SK-N-SH treated with all-trans-retinoic acid at 6 μM for 48 hours (cell line): Measurements from ENCODE around the gene SLC13A1.

Source experiments
- ATAC-seq: fragments of 200-7000 bp; cut with Tn5 transposase; 3 replicates; pipeline ENCODE4 v1.9.1; 2020; ENCODE audit warnings: mild to moderate bottlenecking, moderate library complexity
- ARNTL ChIP-seq: fragments of 450-650 bp; formaldehyde crosslinking; IDR thresholded peaks from 2 replicates; pipeline ENCODE4 v1.5.0; 2020; ENCODE audit warnings: low read depth, mild to moderate bottlenecking, moderate library complexity, borderline replicate concordance
- BACH2 ChIP-seq: fragments of 250-450 bp; sonication (Bioruptor Pico); IDR thresholded peaks from 2 replicates; pipeline ENCODE4 v1.9.0; 2021; ENCODE audit warnings: mild to moderate bottlenecking, borderline replicate concordance
- CREB5 ChIP-seq: fragments of 250-450 bp; sonication (Bioruptor Pico); IDR thresholded peaks from 2 replicates; pipeline ENCODE4 v1.5.1; 2020; ENCODE audit warnings: low read depth, mild to moderate bottlenecking, moderate library complexity
- CSDC2 ChIP-seq: fragments of 250-450 bp; sonication (Bioruptor Pico); IDR thresholded peaks from 2 replicates; pipeline ENCODE4 v1.5.0; 2020; ENCODE audit warnings: mild to moderate bottlenecking, moderate library complexity
- CSRNP3 ChIP-seq: fragments of 250-450 bp; sonication (Bioruptor Pico); IDR thresholded peaks from 2 replicates; pipeline ENCODE4 v1.5.1; 2021; ENCODE audit warnings: mild to moderate bottlenecking, moderate library complexity
- ESRRG ChIP-seq: fragments of 250-450 bp; sonication (Bioruptor Pico); IDR thresholded peaks from 2 replicates; pipeline ENCODE4 v1.6.1; 2021; ENCODE audit warnings: mild to moderate bottlenecking
- GLIS3 ChIP-seq: fragments of 250-450 bp; sonication (Bioruptor Pico); IDR thresholded peaks from 2 replicates; pipeline ENCODE4 v1.5.0; 2020; ENCODE audit warnings: mild to moderate bottlenecking, moderate library complexity
- ISL1 ChIP-seq: fragments of 250-450 bp; sonication (Bioruptor Pico); IDR thresholded peaks from 2 replicates; pipeline ENCODE4 v2.1.2; 2022; ENCODE audit warnings: mild to moderate bottlenecking, moderate library complexity
- OSR1 ChIP-seq: fragments of 250-450 bp; sonication (Bioruptor Pico); IDR thresholded peaks from 2 replicates; pipeline ENCODE4 v1.8.0; 2022; ENCODE audit warnings: moderate library complexity, mild to moderate bottlenecking, inconsistent platforms
- POU6F1 ChIP-seq: fragments of 250-450 bp; sonication (Bioruptor Pico); IDR thresholded peaks from 2 replicates; pipeline ENCODE4 v1.8.0; 2021; ENCODE audit warnings: low read depth, mild to moderate bottlenecking, moderate library complexity, borderline replicate concordance
- PPARA ChIP-seq: fragments of 250-450 bp; sonication (Bioruptor Pico); IDR thresholded peaks from 2 replicates; pipeline ENCODE4 v1.5.0; 2020; ENCODE audit warnings: mild to moderate bottlenecking, borderline replicate concordance
- RARB ChIP-seq: fragments of 250-450 bp; sonication (Bioruptor Pico); IDR thresholded peaks from 2 replicates; pipeline ENCODE4 v1.8.0; 2021; ENCODE audit warnings: mild to moderate bottlenecking, moderate library complexity
- SNAI2 ChIP-seq: fragments of 250-450 bp; sonication (Bioruptor Pico); IDR thresholded peaks from 2 replicates; pipeline ENCODE4 v1.5.0; 2020; ENCODE audit warnings: mild to moderate bottlenecking, moderate library complexity
- TOX ChIP-seq: fragments of 250-450 bp; sonication (Bioruptor Pico); IDR thresholded peaks from 2 replicates; pipeline ENCODE4 v1.8.0; 2021; ENCODE audit warnings: mild to moderate bottlenecking, moderate library complexity, borderline replicate concordance
- TSHZ2 ChIP-seq: fragments of 250-450 bp; sonication (Bioruptor Pico); IDR thresholded peaks from 2 replicates; pipeline ENCODE4 v1.5.0; 2020; ENCODE audit warnings: mild to moderate bottlenecking, moderate library complexity
- ZC3H10 ChIP-seq: fragments of 250-450 bp; sonication (Bioruptor Pico); IDR thresholded peaks from 2 replicates; pipeline ENCODE4 v1.5.1; 2021; ENCODE audit warnings: mild to moderate bottlenecking, moderate library complexity
- ZFP3 ChIP-seq: fragments of 250-450 bp; sonication (Bioruptor Pico); IDR thresholded peaks from 2 replicates; pipeline ENCODE4 v1.5.0; 2020; ENCODE audit warnings: mild to moderate bottlenecking, moderate library complexity
- ZNF565 ChIP-seq: fragments of 450-650 bp; formaldehyde crosslinking; conservative IDR thresholded peaks from 2 replicates; pipeline ENCODE4 v1.5.0; 2020; ENCODE audit warnings: low read depth, mild to moderate bottlenecking, moderate library complexity
- ZNF8 ChIP-seq: fragments of 450-650 bp; formaldehyde crosslinking; IDR thresholded peaks from 2 replicates; pipeline ENCODE4 v1.5.0; 2020; ENCODE audit warnings: mild to moderate bottlenecking, moderate library complexity
- TF ChIP-seq, protein P1 (sequence below): fragments of 250-450 bp; sonication (Bioruptor Pico); IDR thresholded peaks from 2 replicates; pipeline ENCODE4 v1.8.0; 2020; ENCODE audit warnings: mild to moderate bottlenecking, moderate library complexity, borderline replicate concordance

SLC13A1 gene

DNA sequence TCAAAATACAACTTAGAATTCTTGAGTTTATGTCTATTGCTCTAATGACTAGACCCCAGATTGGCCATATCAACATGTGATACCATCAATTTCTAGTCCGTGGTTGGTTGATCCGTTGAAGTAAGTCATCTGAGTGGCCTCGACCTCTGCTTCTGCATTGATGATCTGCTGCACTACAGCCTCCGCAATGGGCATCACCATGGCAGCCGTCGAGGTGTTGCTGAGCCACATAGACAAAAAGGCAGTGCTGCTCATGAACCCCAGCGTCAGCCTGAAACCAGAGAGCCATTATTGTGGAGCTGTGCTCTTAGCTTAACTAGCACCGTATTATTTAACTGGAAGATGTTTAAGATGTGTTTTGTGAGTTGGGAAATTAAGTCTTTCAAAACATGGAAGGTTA is 30.7 kb downstream of the SLC13A1 start (continued):
- no peak for TF ChIP-seq ZFP3

DNA sequence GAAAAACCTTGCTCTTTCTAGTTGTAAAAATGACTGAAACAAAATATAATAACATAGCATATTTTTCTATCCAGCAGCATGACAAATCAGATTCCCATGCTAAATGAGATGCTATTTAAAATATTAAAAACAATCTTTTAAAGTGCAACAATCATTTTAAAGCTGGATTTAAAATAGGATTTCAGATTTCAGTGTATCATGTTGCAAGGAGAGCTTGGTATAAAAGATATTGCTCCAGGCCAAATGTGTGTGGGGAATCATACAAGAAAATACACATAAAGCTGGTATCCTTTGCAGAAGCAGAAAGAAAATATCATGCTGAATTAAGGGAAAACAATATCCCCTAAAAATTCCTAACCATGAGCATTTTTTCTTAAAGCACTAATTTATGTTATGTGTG is 42.2 kb downstream of the SLC13A1 start:
- TF ChIP-seq OSR1: no peak
- no peak for TF ChIP-seq ISL1 (CRISPR knock-in tag)
- TF ChIP-seq CSDC2 (CRISPR knock-in tag): no peak
- no peak for TF ChIP-seq ZNF8 (CRISPR knock-in tag)
- no peak for TF ChIP-seq ESRRG (CRISPR knock-in tag)
- TF ChIP-seq BACH2 (CRISPR knock-in tag): no peak
- no peak for TF ChIP-seq CSRNP3 (CRISPR knock-in tag)
- TF ChIP-seq, protein P1, sequence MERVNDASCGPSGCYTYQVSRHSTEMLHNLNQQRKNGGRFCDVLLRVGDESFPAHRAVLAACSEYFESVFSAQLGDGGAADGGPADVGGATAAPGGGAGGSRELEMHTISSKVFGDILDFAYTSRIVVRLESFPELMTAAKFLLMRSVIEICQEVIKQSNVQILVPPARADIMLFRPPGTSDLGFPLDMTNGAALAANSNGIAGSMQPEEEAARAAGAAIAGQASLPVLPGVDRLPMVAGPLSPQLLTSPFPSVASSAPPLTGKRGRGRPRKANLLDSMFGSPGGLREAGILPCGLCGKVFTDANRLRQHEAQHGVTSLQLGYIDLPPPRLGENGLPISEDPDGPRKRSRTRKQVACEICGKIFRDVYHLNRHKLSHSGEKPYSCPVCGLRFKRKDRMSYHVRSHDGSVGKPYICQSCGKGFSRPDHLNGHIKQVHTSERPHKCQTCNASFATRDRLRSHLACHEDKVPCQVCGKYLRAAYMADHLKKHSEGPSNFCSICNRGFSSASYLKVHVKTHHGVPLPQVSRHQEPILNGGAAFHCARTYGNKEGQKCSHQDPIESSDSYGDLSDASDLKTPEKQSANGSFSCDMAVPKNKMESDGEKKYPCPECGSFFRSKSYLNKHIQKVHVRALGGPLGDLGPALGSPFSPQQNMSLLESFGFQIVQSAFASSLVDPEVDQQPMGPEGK (CRISPR knock-in tag): no peak
- TF ChIP-seq POU6F1 (CRISPR knock-in tag): no peak
- no peak for TF ChIP-seq TOX (CRISPR knock-in tag)
- no peak for TF ChIP-seq GLIS3 (CRISPR knock-in tag)
- TF ChIP-seq TSHZ2 (CRISPR knock-in tag): no peak
- no peak for TF ChIP-seq RARB
- no peak for TF ChIP-seq ZNF565 (CRISPR knock-in tag)
- TF ChIP-seq ARNTL: no peak
- TF ChIP-seq SNAI2 (CRISPR knock-in tag): no peak
- no peak for TF ChIP-seq PPARA (CRISPR knock-in tag)
- TF ChIP-seq ZC3H10: no peak
- no peak for TF ChIP-seq CREB5 (CRISPR knock-in tag)
- ATAC-seq: no peak

- ATAC-seq: no peak
- TF ChIP-seq TOX (CRISPR knock-in tag) (no peak), BACH2 (CRISPR knock-in tag) (no peak), POU6F1 (CRISPR knock-in tag) (no peak), ZFP3 (no peak), ESRRG (CRISPR knock-in tag) (no peak), ZC3H10 (no peak)
Observed at GRCh38 chr7:123155571-123155970, 44.2 kb downstream of the SLC13A1 start.
